Fibroblast of villous mesenchyme (primary cell): ENCODE data around the gene SH2D4B. TPM values are rescaled to one million over a fixed set of nuclear protein-coding genes. Genes with fewer than 3 reads are reported as not detected.

Source experiments
- DNase-seq: peaks from one replicate; pipeline ENCODE4 v3.0.0-alpha.2; 2010; ENCODE audit warnings: low read depth
- H3K4me3 ChIP-seq: 2 replicates; pipeline ENCODE4 v1.5.1; 2011; ENCODE audit warnings: low read depth, mild to moderate bottlenecking, low read length
- total RNA-seq: library from RNA; depleted of rRNA; stranded (reverse); fragments of >200 nt; gene quantifications from 2 replicates; pipeline ENCODE4 v1.2.3, GENCODE V29; 2012
- TF ChIP-seq, protein P1 (sequence below): IDR thresholded peaks from 2 replicates; pipeline ENCODE4 v1.5.1; 2012; ENCODE audit warnings: low read depth, mild to moderate bottlenecking, low read length; ENCODE audit not compliant: insufficient read depth

The SH2D4B gene
- total RNA-seq, 1 donor: not detected

DNA sequence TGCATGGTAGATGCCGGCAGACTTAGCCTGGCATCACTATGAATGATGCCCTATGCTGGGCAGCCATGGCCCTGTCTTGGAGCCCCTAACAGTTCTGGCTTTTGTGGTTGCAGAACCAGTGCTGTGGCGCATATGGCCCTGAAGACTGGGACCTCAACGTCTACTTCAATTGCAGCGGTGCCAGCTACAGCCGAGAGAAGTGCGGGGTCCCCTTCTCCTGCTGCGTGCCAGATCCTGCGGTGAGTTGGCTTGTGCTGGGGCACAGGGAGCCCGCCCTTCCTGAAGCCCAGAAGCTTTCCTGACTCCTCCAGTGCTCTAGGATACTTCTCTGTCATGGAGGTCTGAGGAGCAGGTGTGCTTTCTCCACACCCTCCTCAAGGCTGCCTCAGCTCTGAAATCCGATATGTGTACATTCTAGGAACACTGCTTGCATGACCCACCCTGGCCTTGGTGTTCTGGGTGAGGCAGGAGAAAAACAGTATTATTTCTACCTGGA is 25.6 kb upstream of the SH2D4B start:
- no peak overlapping the region for H3K4me3 ChIP-seq
- DNase-seq: no peak
- TF ChIP-seq, protein P1, sequence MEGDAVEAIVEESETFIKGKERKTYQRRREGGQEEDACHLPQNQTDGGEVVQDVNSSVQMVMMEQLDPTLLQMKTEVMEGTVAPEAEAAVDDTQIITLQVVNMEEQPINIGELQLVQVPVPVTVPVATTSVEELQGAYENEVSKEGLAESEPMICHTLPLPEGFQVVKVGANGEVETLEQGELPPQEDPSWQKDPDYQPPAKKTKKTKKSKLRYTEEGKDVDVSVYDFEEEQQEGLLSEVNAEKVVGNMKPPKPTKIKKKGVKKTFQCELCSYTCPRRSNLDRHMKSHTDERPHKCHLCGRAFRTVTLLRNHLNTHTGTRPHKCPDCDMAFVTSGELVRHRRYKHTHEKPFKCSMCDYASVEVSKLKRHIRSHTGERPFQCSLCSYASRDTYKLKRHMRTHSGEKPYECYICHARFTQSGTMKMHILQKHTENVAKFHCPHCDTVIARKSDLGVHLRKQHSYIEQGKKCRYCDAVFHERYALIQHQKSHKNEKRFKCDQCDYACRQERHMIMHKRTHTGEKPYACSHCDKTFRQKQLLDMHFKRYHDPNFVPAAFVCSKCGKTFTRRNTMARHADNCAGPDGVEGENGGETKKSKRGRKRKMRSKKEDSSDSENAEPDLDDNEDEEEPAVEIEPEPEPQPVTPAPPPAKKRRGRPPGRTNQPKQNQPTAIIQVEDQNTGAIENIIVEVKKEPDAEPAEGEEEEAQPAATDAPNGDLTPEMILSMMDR: no peak

DNA sequence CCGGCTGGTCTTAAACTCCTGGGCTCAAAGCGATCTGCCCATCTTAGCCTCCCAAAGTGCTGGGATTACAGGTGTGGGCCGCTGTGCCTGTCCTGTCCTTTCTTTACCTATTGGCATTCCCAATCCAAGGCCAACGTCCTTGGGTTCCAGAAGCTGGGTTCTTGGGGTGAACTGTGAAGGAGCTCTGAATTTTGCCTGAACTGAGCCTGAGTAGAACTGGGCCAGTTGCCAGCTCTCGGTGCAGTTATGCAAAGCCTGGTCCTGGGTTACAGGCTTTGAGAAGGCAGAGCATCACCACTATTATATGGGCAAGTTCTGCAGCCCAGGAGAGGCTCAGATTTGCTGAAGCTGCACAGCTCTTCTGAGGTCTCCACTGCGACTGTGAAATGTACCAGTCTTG is 24.6 kb upstream of the SH2D4B start:
- H3K4me3 ChIP-seq: no peak overlapping the region
- TF ChIP-seq, protein P1: no peak
- no peak for DNase-seq

GRCh38 chr10:80515511-80515910 is 22.2 kb upstream of the SH2D4B start:
- no peak for DNase-seq
- TF ChIP-seq, protein P1: no peak
- H3K4me3 ChIP-seq: no peak overlapping the region

DNA sequence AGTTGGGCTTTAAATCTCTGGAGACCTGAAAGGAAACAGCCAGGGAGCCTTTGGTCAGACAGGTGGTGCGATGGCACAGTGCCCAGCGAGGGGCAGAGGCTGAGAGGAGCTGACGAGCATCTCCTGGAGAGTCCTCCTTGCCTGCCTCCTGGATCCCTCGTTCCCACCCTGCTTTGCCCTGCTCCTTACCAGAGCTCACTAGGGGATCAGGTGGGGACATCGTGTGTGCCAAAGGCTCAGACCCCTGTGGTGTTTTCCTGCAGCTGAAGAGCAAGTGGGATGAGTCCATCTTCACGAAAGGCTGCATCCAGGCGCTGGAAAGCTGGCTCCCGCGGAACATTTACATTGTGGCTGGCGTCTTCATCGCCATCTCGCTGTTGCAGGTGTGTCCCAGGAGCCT is 21.8 kb upstream of the SH2D4B start:
- TF ChIP-seq, protein P1: no peak
- no peak for DNase-seq

GRCh38 chr10:80516506-80517075 is 21.1 kb upstream of the SH2D4B start:
- DNase-seq: no peak
- TF ChIP-seq, protein P1: no peak

More for the DNA sequence above, 21.8 kb upstream of the SH2D4B start:
- no peak overlapping the region for H3K4me3 ChIP-seq

DNA sequence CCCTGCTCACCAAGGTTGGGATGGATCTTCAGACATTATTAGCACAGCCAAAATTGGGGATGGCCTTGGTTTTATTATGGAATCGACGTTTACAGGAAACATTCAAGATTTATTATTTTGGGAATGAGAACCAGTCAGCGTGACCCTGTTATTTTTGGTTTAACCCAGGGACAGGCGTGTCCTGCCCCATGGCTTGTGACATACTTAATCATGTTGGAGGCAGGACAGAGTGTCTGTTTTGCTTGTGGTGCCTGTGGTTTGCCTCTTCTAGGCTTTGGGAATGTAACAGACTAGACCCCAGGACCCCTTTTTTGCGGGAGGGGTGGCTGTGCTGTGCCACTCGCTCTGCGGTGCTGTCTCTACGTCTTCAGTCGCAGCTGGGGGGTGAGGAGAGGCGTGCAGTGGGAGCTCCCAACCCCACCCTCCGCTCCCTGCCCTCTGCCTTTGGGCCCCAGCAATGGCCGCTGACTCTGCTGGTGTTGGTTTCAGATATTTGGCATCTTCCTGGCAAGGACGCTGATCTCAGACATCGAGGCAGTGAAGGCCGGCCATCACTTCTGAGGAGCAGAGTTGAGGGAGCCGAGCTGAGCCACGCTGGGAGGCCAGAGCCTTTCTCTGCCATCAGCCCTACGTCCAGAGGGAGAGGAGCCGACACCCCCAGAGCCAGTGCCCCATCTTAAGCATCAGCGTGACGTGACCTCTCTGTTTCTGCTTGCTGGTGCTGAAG is 20.1 kb upstream of the SH2D4B start:
- H3K4me3 ChIP-seq: no peak overlapping the region
- TF ChIP-seq, protein P1: no peak
- DNase-seq: no peak

More at GRCh38 chr10:80516506-80517075, 21.1 kb upstream of the SH2D4B start:
- no peak overlapping the region for H3K4me3 ChIP-seq
